AG04450 (cell line): ENCODE measurements around the gene IQGAP3. TPM values are rescaled to one million over a fixed set of nuclear protein-coding genes. Genes with fewer than 3 reads are reported as not detected.
A peak's percentile ranks its signal among the peaks of the same experiment; 100 is the strongest.

Experiments
- CTCF ChIA-PET: fragments of 300-600, 350-600 bp; formaldehyde crosslinking; extraction: SDS; loops from one replicate; lab custom pipeline; 2022; ENCODE audit warnings: antibody characterized with exemption, inconsistent platforms; lab: Charles Lee
- POLR2A ChIA-PET: fragments of 350-600 bp; formaldehyde crosslinking; extraction: SDS; loops from one replicate; lab custom pipeline; 2021; ENCODE audit warnings: antibody characterized with exemption, inconsistent platforms; lab: Yijun Ruan, JAX
- DNase-seq: peaks from one replicate; pipeline ENCODE4 v3.0.0-alpha.2; 2011; ENCODE audit warnings: low read depth, low spot score
- H3K27ac ChIP-seq: one replicate; pipeline ENCODE4 v1.5.1; 2012; ENCODE audit warnings: low read depth, low read length, control low read depth
- H3K27me3 ChIP-seq: one replicate; pipeline ENCODE4 v1.6.0; 2012; ENCODE audit warnings: low read length; ENCODE audit not compliant: control insufficient read depth, insufficient read depth
- H3K4me3 ChIP-seq: 2 replicates; pipeline ENCODE4 v1.5.1; 2011; ENCODE audit warnings: mild to moderate bottlenecking, low read depth, low read length, control low read depth
- H3K9me3 ChIP-seq: 2 replicates; pipeline ENCODE4 v1.5.1; 2012; ENCODE audit warnings: low read length; ENCODE audit not compliant: control insufficient read depth, insufficient read depth
- polyA plus RNA-seq: library from polyadenylated mRNA; depleted of rRNA; stranded (reverse); fragments of >200 nt; gene quantifications from 2 replicates; pipeline ENCODE4 v1.2.3, GENCODE V29; 2011
- TF ChIP-seq, protein P1 (sequence below): IDR thresholded peaks from 2 replicates; pipeline ENCODE4 v1.5.1; 2011; ENCODE audit warnings: low read depth, low read length, control low read depth, inconsistent platforms

IQGAP3 gene
- polyA plus RNA-seq, 1 experiment = 6.3 TPM

DNA sequence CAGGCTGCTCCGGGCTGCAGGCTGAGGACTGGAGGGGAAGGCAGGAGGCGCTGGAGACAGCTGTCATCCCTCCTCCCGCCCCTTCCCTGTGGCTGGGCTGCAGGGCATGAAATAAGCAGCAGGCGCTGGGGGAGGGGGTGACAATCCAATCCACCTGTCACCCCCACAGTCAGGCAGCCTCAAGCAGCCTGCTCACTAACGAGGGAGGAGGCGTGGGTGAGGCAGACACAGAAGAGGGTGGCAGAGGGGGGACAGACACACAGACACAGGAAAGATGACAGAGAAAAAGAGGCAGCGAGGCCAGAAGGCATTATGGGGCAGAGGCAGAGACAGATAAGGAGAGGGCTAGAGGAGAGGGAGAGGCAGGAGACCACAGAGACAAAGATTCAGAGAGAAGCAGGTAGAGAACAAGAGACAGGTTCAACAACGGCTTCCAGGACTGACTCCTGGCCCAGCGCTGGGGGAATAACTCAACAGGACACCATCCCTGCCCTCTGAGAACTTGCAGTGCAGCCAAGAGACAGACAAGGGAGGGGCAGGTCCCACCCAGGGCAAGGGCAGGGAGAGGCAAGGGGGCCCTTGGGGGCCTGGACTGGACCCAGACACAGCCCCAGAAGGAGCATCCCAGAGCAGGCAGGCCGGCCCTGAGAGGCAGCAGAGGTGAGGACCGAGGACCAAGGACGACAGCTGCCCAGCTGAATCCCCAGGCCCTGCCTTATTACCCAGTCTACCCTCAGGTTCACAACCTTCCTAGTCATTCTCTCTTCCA lies 83.0 kb downstream of the IQGAP3 start:
- ChIA-PET CTCF (interaction anchor here (0.7 to 2.9 kb wide), 5 partner anchors 8 to 119 kb away, joined by 3 to 22 read pairs (median 3); no protein-coding TSS in a partner anchor), POLR2A (interaction anchor here (0.7 to 1.8 kb wide), 4 partner anchors 11 to 14 kb away, joined by 3 to 8 read pairs (median 4); partner anchors contain the start of gene MEF2D)
- Histone ChIP-seq H3K9me3 (no peaks in the 10 kb centered on the region), H3K27ac (no peak overlapping the region), H3K27me3 (no peaks in the 10 kb centered on the region), H3K4me3 (no peak overlapping the region)
- TF ChIP-seq, protein P1, sequence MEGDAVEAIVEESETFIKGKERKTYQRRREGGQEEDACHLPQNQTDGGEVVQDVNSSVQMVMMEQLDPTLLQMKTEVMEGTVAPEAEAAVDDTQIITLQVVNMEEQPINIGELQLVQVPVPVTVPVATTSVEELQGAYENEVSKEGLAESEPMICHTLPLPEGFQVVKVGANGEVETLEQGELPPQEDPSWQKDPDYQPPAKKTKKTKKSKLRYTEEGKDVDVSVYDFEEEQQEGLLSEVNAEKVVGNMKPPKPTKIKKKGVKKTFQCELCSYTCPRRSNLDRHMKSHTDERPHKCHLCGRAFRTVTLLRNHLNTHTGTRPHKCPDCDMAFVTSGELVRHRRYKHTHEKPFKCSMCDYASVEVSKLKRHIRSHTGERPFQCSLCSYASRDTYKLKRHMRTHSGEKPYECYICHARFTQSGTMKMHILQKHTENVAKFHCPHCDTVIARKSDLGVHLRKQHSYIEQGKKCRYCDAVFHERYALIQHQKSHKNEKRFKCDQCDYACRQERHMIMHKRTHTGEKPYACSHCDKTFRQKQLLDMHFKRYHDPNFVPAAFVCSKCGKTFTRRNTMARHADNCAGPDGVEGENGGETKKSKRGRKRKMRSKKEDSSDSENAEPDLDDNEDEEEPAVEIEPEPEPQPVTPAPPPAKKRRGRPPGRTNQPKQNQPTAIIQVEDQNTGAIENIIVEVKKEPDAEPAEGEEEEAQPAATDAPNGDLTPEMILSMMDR = 0 out of 2 replicates have a peak, but pooled peaks have one; percentile 22
- no peak for DNase-seq

DNA sequence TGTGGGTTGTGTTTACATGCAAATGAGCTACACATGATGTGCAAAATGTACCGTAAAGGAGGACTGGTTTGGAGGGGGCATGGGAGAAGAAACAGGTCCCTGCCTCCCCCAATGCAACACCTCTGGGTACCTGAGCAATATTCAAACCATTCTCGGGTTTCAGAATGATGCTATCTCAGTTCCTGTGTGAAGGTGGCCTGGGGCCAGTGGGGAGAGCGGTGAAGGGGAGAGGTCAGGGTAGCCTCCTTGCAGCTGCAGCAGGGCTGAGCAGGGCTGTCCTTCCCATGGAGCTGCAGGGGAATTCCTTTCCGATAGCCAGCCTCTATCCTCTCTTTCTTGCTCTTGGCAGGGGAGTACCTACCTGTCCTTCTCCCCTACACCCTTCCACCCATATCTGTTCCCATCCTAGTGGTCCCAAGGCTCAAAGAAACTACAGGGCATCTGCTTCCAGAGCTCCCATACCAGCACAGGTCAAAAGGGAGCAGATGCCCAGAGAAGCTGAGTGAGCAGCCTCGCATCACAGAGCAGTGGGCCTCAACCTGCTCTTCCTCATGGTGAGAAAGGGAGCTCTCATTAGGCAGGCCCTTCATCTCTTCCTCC lies 83.7 kb downstream of the IQGAP3 start:
- ChIA-PET POLR2A (interaction anchor here (0.7 to 0.8 kb wide), 2 partner anchors 12 kb away, joined by 3 to 5 read pairs; partner anchors contain the start of gene MEF2D), CTCF (interaction anchor here (0.5 to 2.9 kb wide), 6 partner anchors 8 to 120 kb away, joined by 3 to 22 read pairs (median 3); no protein-coding TSS in a partner anchor)
- DNase-seq = no peak
- TF ChIP-seq, protein P1 = no peak
- Histone ChIP-seq H3K4me3 (no peak overlapping the region), H3K27me3 (no peaks in the 10 kb centered on the region), H3K9me3 (no peaks in the 10 kb centered on the region), H3K27ac (peak overlapping the region; percentile 21)

DNA sequence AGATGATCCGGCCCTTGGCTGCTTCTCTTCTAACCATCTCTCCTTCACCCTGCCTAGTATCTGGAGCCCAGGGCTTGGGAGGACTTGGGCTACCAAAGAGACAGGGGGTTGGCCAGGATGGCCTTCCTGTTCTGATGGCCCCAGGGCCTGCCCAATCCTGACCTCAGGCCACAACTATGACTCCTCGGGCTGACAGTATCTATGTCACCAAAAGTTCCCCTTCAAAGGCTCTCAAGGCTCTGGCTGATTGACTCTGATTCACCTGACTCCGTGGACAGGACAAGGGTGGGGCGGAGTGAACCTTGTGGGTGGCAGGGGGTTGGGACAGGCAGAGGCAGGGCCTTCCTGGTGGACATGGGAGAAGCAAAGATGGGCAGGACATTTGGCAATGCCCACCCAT lies 84.5 kb downstream of the IQGAP3 start:
- Histone ChIP-seq H3K27me3 (no peaks in the 10 kb centered on the region), H3K4me3 (no peak overlapping the region), H3K27ac (no peak overlapping the region), H3K9me3 (no peaks in the 10 kb centered on the region)
- ChIA-PET CTCF (interaction anchor here (0.5 to 1.0 kb wide), 4 partner anchors 42 to 102 kb away, joined by 3 to 5 read pairs (median 4); no protein-coding TSS in a partner anchor), POLR2A (no interaction called here)
- TF ChIP-seq, protein P1 = no peak
- no peak for DNase-seq

DNA sequence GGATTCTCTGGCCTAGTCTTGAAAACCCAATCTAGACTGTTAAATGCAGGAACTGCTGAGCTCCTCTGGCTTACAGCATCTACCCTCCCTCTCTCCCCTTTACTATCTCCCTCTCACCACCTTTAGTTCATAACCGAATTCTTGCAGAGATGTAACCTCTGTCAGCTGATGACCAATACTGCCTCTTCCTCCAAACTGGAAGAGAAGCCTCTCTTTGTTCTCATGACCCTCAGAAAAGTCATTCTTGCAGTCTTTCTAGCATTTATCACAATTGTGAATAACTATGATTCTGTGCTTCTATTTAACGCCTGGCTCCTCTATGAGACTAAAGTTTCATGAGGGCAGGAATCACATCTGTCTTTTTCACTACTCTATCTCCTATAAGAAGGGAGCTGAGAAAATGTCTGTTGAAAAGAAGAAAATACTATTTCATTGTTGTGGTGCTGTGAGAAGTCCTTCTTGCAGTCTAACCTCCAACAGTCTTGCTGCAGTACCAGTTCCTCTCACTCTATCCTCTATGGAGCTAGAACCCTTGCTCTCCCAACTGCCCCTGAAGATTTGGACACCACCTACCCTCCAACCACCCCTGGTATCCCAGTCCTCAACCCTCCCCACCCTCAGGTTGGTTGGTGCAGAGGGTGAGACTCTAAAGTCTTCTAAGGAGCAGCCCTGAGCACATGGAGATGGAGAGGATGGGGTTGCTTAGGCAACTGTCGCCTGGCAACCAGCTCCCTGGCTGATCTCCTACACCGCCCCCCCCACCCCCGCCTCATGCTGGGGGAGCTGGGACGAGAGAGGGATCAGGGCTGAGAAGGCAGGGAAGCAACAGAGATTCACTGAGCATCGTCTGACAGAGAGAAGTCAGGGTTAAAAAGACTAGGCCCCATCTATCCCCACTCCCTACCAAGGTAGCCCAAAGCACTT lies 85.7 kb downstream of the IQGAP3 start:
- TF ChIP-seq, protein P1 = no peak
- H3K4me3 ChIP-seq = no peak overlapping the region
- H3K9me3 ChIP-seq = no peaks in the 10 kb centered on the region
- no peak overlapping the region for H3K27ac ChIP-seq
- ChIA-PET POLR2A (interaction anchor here (0.8 kb wide), 1 partner anchor 14 kb away, joined by 3 read pairs; the partner anchor contains the start of gene MEF2D), CTCF (interaction anchor here (0.5 kb wide), 1 partner anchor 122 kb away, joined by 4 read pairs; no protein-coding TSS in a partner anchor)
- no peak for DNase-seq
- no peaks in the 10 kb centered on the region for H3K27me3 ChIP-seq
